Measurements from ENCODE around the gene SCUBE1. TPM values are rescaled to one million over a fixed set of nuclear protein-coding genes. Genes with fewer than 3 reads are reported as not detected.

SCUBE1 gene
- total and polyA plus RNA-seq, 2 of the 8 experiments (the other 6 are each of a cell fraction or from before 2014, with no cell fraction given), result 2.3 to 4.9 TPM

DNA sequence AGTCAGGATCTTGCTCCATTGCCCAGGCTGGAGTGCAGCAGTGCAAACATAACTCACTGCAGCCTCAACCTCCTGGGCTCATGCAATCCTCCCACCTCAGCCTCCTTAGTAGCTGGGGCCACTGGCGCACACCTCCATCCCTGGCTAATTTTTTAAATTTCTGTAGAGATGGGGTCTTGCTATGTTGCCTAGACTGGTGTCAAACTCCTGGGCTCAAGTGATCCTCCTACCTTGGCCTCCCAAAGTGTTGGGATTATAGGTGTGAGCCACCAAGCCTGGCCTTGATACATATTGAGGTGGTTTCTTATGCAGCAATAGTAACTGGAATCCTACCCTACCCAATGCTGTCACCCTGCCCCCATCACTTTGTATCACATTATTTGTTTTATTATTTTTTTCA is 32.4 kb downstream of the SCUBE1 start:
- Histone ChIP-seq H3K14ac (ENCODE audit: insufficient read length) (no peak overlapping the region), H2BK20ac (ENCODE audit: low read length) (no peak overlapping the region), H3K23me2 (ENCODE audit: low read depth, low read length) (no peaks in the 10 kb centered on the region), H3K36me3 (ENCODE audit: control insufficient read depth in 2 of 4, insufficient read depth in 4 of 4, low read length in 3 of 4) (no peaks in the 10 kb centered on the region), H3K4me2 (ENCODE audit: insufficient read depth in 1 of 2, low read depth in 2 of 2, low read length in 2 of 2) (no peak overlapping the region), H2AFZ (ENCODE audit: low read length) (no peak overlapping the region), H3K4me1 (replicated peaks in 1 of 4; ENCODE audit: control insufficient read depth in 3 of 4, insufficient read depth in 4 of 4, low read length in 3 of 4) (peaks cover 0 to 2% (median 0%) of the 10 kb centered on the region in 4 experiments; a peak in 2 of 7 replicates), H3K56ac (replicated peaks; ENCODE audit: insufficient read length, low read depth, low read length) (no peak overlapping the region), H3K9ac (replicated peaks in 1 of 4; ENCODE audit: extremely low read depth in 1 of 4, low read depth in 3 of 4, low read length in 3 of 4) (no peak overlapping the region), H2BK12ac (ENCODE audit: low read depth, low read length) (no peak overlapping the region), H3K23ac (ENCODE audit: insufficient read length) (no peak overlapping the region), H3K4me3 (ENCODE audit: extremely low read depth in 1 of 4, insufficient read depth in 2 of 4, low read depth in 3 of 4, low read length in 4 of 4) (no peak overlapping the region), H4K91ac (replicated peaks; ENCODE audit: insufficient read length, low read length) (no peak overlapping the region), H3K9me3 (ENCODE audit: insufficient read depth in 2 of 2, low read depth in 1 of 2, low read length in 1 of 2) (no peaks in the 10 kb centered on the region), H3K18ac (ENCODE audit: extremely low read depth, low read length) (no peak overlapping the region), H3K79me2 (ENCODE audit: control insufficient read depth in 1 of 2, insufficient read depth in 2 of 2, low read length in 2 of 2) (no peaks in the 10 kb centered on the region), H2AK5ac (ENCODE audit: low read depth, low read length) (no peak overlapping the region), H3K79me1 (ENCODE audit: low read depth, low read length) (no peaks in the 10 kb centered on the region), H3K27me3 (replicated peaks in 1 of 4; ENCODE audit: control insufficient read depth in 3 of 4, extremely low read depth in 1 of 4, insufficient read depth in 3 of 4, low read length in 3 of 4) (no peaks in the 10 kb centered on the region; a peak in 1 of 7 replicates), H2BK120ac (replicated peaks; ENCODE audit: low read depth, low read length) (no peak overlapping the region), H3K27ac (ENCODE audit: low read depth, low read length) (no peak overlapping the region), H4K5ac (ENCODE audit: insufficient read length, low read depth, low read length) (no peak overlapping the region), H4K20me1 (replicated peaks in 1 of 2; ENCODE audit: control insufficient read depth in 1 of 2, insufficient read depth in 2 of 2, low read length in 2 of 2) (no peaks in the 10 kb centered on the region), H2BK15ac (ENCODE audit: low read length) (no peak overlapping the region), H2BK5ac (ENCODE audit: low read depth, low read length) (no peak overlapping the region), H3K4ac (replicated peaks; ENCODE audit: insufficient read length, low read depth, low read length) (no peak overlapping the region), H4K8ac (ENCODE audit: extremely low read depth, insufficient read depth, low read length) (no peak overlapping the region)
- WGBS, 2 experiments (ENCODE audit: extremely low coverage in 1 of 2, insufficient coverage in 1 of 2, insufficient read length in 1 of 2, insufficient replicate concordance in 2 of 2, low coverage in 1 of 2, low lambda C conversion rate in 2 of 2, missing lambda C conversion rate in 1 of 2), result 79% methylated on average over 1 of the region's 1 CpG; no CpG with 5 or more reads in 1 of the 2 experiments
- no peak for DNase-seq (ENCODE audit: low read depth in 1 of 2, low spot score in 2 of 2)
- ChIA-PET POLR2A (ENCODE audit: partially characterized antibody) (no interaction called here), CTCF (ENCODE audit: partially characterized antibody) (no interaction called here)
- no peak for TF ChIP-seq EZH2 (IDR thresholded peaks at IDR 0.05; ENCODE audit: low read depth, low read length, severe bottlenecking)
- no peak for TF ChIP-seq CTBP2 (IDR thresholded peaks at IDR 0.05; ENCODE audit: borderline replicate concordance, insufficient read depth, insufficient read length, low read length)
- no peak for TF ChIP-seq NANOG (IDR thresholded peaks at IDR 0.05; ENCODE audit: insufficient read depth, low read depth, low read length, poor library complexity, severe bottlenecking)
- TF ChIP-seq SRF (IDR thresholded peaks at IDR 0.05; ENCODE audit: low read depth, low read length), result no peak
- TF ChIP-seq CHD1 (IDR thresholded peaks at IDR 0.05; ENCODE audit: low read depth, low read length), result no peak
- TF ChIP-seq PHF8 (conservative IDR thresholded peaks at IDR 0.05; ENCODE audit: low read depth, low read length), result no peak
- no peak for TF ChIP-seq TAF1 (IDR thresholded peaks at IDR 0.05; ENCODE audit: low read depth, low read length)
- no peak for TF ChIP-seq KDM4A (IDR thresholded peaks at IDR 0.05; ENCODE audit: low read depth, low read length, severe bottlenecking)
- TF ChIP-seq HDAC6 (IDR thresholded peaks at IDR 0.05; ENCODE audit: low read depth, low read length), result no peak
- no peak for TF ChIP-seq TBP (IDR thresholded peaks at IDR 0.05; ENCODE audit: low read depth, low read length)
- no peak for TF ChIP-seq SP2 (IDR thresholded peaks at IDR 0.05; ENCODE audit: low read length)
- no peak for FAIRE-seq
